GM18526 (cell line): Measurements from ENCODE around the gene CHSY1.
A peak's percentile ranks its signal among the peaks of the same experiment; 100 is the strongest.

Experiments
- POLR2A ChIP-seq: IDR thresholded peaks from 3 replicates; pipeline ENCODE4 v1.6.1; 2011; ENCODE audit not compliant: insufficient read length; ENCODE audit errors: extremely low read depth

Gene CHSY1

GRCh38 chr15:101277038-101277822, 25.4 kb upstream of the CHSY1 start, which contains the start of gene SELENOS:
TSS of gene SELENOS (minus strand) at chr15:101277485. CDS start at chr15:101277417, 68 bp downstream.
- TF ChIP-seq POLR2A, result peak; percentile 62

- no peak for TF ChIP-seq POLR2A
Measured at GRCh38 chr15:101276501-101277037, 24.7 kb upstream of the CHSY1 start.

GRCh38 chr15:101275018-101275417, 23.2 kb upstream of the CHSY1 start:
- no peak for TF ChIP-seq POLR2A

- no peak for TF ChIP-seq POLR2A
Measured at GRCh38 chr15:101273534-101273933, 21.7 kb upstream of the CHSY1 start.

- TF ChIP-seq POLR2A, result no peak
Measured at GRCh38 chr15:101272584-101272983, 20.7 kb upstream of the CHSY1 start.

- TF ChIP-seq POLR2A, result no peak
Measured at GRCh38 chr15:101269479-101270223, 17.8 kb upstream of the CHSY1 start.

- TF ChIP-seq POLR2A, result no peak
Measured at GRCh38 chr15:101267320-101268104, 15.7 kb upstream of the CHSY1 start.

- no peak for TF ChIP-seq POLR2A
Measured at GRCh38 chr15:101266787-101267186, 14.9 kb upstream of the CHSY1 start.

- no peak for TF ChIP-seq POLR2A
Measured at GRCh38 chr15:101266034-101266433, 14.2 kb upstream of the CHSY1 start.

GRCh38 chr15:101264911-101265641, 13.2 kb upstream of the CHSY1 start:
- TF ChIP-seq POLR2A, result no peak

GRCh38 chr15:101264011-101264410, 12.2 kb upstream of the CHSY1 start:
- no peak for TF ChIP-seq POLR2A

GRCh38 chr15:101262551-101262950, 10.7 kb upstream of the CHSY1 start:
- no peak for TF ChIP-seq POLR2A

- TF ChIP-seq POLR2A, result no peak
Measured at GRCh38 chr15:101258238-101259144, 6.6 kb upstream of the CHSY1 start.

GRCh38 chr15:101256757-101257156, 4.9 kb upstream of the CHSY1 start:
- no peak for TF ChIP-seq POLR2A
